Activated B cell treated with CpG ODN at 0.5 μM for 24 hours (primary cell): ENCODE measurements around the gene NAV1. TPM values are rescaled to one million over a fixed set of nuclear protein-coding genes. Genes with fewer than 3 reads are reported as not detected.
"Not testable (repeated sequence)": the region's sequence is repeated elsewhere in the genome, so short reads cannot be mapped to it uniquely, and the experiment has no call there.

Experiments used
- ATAC-seq: fragments of 200-7000 bp; cut with Tn5 transposase; one replicate; pipeline ENCODE4 v1.10.0; 2021; ENCODE audit warnings: low read depth, mild to moderate bottlenecking, moderate library complexity
- CTCF ChIA-PET: fragments of 350-600 bp; sonication (Branson Sonifier 250); formaldehyde crosslinking; loops from one replicate; lab custom pipeline; 2021; ENCODE audit warnings: antibody characterized with exemption; lab: Charles Lee
- POLR2A ChIA-PET: fragments of 350-600 bp; sonication (Branson Sonifier 250); formaldehyde crosslinking; loops from one replicate; lab custom pipeline; 2021; ENCODE audit warnings: antibody characterized with exemption; lab: Charles Lee
- DNase-seq: peaks from one replicate; pipeline ENCODE4 v3.0.0; 2022
- H3K27ac Mint-ChIP-seq: one replicate; pipeline ENCODE4 v1.8.0; 2020; ENCODE audit warnings: mixed read lengths
- H3K27me3 Mint-ChIP-seq: one replicate; pipeline ENCODE4 v1.8.0; 2021; ENCODE audit warnings: mixed read lengths
- H3K36me3 Mint-ChIP-seq: one replicate; pipeline ENCODE4 v1.8.0; 2021; ENCODE audit warnings: low read depth, mixed read lengths
- H3K4me1 Mint-ChIP-seq: one replicate; pipeline ENCODE4 v1.8.0; 2021; ENCODE audit warnings: mixed read lengths
- H3K4me3 Mint-ChIP-seq: one replicate; pipeline ENCODE4 v1.8.0; 2020; ENCODE audit warnings: mild to moderate bottlenecking, mixed read lengths
- H3K9me3 Mint-ChIP-seq: one replicate; pipeline ENCODE4 v1.8.0; 2020; ENCODE audit warnings: mixed read lengths
- intact Hi-C: fragments of 100-400 bp; cut with micrococcal nuclease; formaldehyde crosslinking; loops from one replicate; pipeline ENCODE4 v1.15.1; 2024
- total RNA-seq: library from RNA; stranded (reverse); gene quantifications from 2 replicates; pipeline ENCODE4 v1.2.3, GENCODE V29; 2022
- TF ChIP-seq, protein P1 (sequence below): fragments of 200-600 bp; IDR thresholded peaks from one replicate; pipeline ENCODE4 v1.8.0; 2022; ENCODE audit warnings: antibody characterized with exemption, mild to moderate bottlenecking

Gene NAV1
- total RNA-seq, 1 donor from 2014 or later, result 2.0 TPM

DNA sequence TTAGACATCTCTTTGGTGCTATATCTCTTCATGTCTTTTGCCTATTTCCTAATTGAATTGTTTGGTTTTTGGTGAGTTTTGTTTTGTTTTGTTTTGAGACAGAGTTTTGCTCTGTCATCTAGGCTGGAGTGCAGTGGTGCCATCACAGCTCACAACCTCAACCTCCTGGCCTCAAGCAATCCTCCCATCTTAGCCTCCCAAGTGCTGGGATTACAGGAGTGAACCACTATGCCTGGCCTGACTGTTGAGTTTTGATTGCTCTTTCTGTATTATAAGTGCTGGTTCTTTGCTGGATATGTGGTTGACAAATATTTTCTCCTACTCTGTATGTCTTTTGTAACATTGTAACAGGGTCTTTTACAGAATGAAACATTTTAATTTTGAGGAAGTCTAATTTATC, 38.0 kb downstream of the NAV1 start:
- intact Hi-C loops, result no loop called here
- ATAC-seq (no peak), DNase-seq (no peak)
- TF ChIP-seq, protein P1, sequence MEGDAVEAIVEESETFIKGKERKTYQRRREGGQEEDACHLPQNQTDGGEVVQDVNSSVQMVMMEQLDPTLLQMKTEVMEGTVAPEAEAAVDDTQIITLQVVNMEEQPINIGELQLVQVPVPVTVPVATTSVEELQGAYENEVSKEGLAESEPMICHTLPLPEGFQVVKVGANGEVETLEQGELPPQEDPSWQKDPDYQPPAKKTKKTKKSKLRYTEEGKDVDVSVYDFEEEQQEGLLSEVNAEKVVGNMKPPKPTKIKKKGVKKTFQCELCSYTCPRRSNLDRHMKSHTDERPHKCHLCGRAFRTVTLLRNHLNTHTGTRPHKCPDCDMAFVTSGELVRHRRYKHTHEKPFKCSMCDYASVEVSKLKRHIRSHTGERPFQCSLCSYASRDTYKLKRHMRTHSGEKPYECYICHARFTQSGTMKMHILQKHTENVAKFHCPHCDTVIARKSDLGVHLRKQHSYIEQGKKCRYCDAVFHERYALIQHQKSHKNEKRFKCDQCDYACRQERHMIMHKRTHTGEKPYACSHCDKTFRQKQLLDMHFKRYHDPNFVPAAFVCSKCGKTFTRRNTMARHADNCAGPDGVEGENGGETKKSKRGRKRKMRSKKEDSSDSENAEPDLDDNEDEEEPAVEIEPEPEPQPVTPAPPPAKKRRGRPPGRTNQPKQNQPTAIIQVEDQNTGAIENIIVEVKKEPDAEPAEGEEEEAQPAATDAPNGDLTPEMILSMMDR, result no peak
- Mint-ChIP-seq H3K4me1 (no peaks in the 10 kb centered on the region), H3K4me3 (no peak overlapping the region), H3K27ac (no peak overlapping the region), H3K36me3 (no peaks in the 10 kb centered on the region), H3K27me3 (peaks cover 10% of the 10 kb centered on the region), H3K9me3 (peaks cover 6% of the 10 kb centered on the region)
- ChIA-PET POLR2A (no interaction called here), CTCF (no interaction called here)

DNA sequence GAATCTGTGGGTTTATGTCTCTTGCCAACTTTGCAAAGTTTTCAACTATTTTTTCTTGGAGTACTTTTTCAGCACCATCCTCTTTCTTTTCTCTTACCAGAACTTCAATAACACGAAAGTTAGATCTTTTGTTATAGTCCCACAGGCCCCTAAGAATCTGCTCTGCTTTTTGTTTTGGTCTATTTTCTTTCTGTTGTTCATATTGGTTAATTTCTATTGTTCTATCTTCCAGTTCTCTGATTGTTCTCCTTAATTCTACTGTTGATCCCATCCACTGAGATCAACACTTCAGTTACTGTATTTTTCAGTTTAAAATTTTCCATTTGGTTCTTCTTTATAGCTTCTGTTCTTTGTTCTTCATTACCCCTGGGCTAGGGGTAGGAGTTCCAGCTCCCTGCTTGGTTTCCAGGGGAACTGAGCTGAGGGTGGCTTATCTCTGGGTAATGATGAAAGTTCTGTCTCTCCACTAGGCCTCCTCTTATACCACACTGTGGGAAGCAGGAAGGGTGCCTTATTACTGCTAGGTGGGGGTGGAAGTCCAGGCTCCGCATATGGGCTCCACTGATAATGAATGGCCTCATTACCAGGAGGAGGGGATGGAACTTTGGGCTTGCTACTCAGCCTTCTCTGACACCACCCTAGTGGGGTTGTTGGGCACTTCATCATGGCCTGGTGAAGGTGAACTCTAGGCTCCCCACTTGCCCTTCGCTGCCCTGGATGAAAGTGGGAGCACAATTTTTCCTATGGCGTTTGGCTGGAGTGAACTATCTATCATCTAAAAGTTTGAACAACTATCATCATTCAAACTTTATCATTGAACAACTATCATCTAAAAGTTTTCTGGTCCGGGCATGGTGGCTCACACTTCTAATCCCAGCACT, 39.3 kb downstream of the NAV1 start:
- ATAC-seq, result no peak
- TF ChIP-seq, protein P1, result no peak
- intact Hi-C loops, result no loop called here
- POLR2A ChIA-PET, result no interaction called here
- no peak overlapping the region for H3K27ac Mint-ChIP-seq
- CTCF ChIA-PET, result no interaction called here
- no peak overlapping the region for H3K4me3 Mint-ChIP-seq
- H3K27me3 Mint-ChIP-seq, result peaks cover 10% of the 10 kb centered on the region
- DNase-seq, result no peak
- peaks cover 6% of the 10 kb centered on the region for H3K9me3 Mint-ChIP-seq
- H3K36me3 Mint-ChIP-seq, result no peaks in the 10 kb centered on the region
- H3K4me1 Mint-ChIP-seq, result no peaks in the 10 kb centered on the region

DNA sequence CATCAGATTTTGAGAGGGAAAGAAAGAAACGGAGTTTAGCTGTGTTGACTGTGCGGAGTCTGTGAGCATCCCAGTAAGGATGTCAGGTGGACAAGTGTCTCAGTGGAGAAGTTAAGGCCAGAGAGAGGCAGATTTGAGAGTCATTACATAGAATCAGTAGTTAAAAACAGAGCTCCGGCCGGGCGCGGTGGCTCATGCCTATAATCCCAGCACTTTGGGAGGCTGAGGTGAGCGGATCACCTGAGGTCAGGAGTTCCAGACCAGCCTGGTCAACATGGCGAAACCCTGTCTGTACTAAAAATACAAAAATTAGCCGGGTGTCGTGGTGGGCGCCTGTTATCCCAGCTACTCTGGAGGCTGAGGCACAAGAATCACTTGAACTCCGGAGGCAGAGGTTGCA, 42.4 kb downstream of the NAV1 start:
- POLR2A ChIA-PET, H3K4me3 Mint-ChIP-seq, intact Hi-C loops, H3K27ac Mint-ChIP-seq, DNase-seq, H3K9me3 Mint-ChIP-seq, H3K36me3 Mint-ChIP-seq, ATAC-seq, H3K4me1 Mint-ChIP-seq: not testable (repeated sequence)
- CTCF ChIA-PET, result interaction anchor here (1.1 kb wide), 1 partner anchor 21 kb away, joined by 3 read pairs; no protein-coding TSS in a partner anchor
- H3K27me3 Mint-ChIP-seq, result peaks cover 20% of the 10 kb centered on the region

DNA sequence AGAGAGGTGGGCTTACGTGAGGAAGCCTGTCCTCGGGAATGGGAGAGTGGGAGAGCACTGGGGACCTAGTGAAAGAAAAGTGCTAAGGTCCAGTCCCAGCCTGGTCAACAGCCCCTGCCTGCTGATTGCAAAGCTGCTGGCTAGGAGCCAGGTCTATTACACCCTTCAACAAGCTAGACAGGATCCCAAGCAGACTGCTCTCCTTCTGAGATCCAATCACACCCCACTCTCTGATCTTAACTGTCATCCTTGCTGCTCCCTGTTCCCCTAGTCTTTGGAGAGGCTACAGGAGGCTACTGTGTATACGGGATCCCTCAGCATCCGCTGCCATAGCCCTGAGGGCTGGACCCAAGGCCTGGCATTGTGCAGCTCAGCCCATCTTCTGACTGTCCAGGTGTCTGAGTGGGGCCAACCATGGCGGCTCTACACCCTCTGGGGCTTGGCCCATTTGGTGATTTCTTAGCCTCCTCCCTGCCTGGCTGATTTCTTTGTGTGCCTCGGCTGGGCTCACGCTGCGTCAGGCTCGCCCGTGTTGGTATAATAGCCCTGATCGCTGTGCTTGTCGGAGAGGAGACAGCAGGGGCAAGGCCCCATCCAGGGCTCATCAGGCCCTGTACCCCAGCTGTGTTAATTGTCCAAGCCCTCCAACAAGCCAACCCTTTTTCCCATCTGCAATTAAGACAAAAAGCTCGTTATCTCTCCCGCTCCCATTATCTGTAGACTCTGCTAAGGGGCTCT, 43.9 kb downstream of the NAV1 start:
- H3K27ac Mint-ChIP-seq, result no peak overlapping the region
- TF ChIP-seq, protein P1, result no peak
- CTCF ChIA-PET, result interaction anchor here (1.0 kb wide), 1 partner anchor 23 kb away, joined by 3 read pairs; no protein-coding TSS in a partner anchor
- no peaks in the 10 kb centered on the region for H3K36me3 Mint-ChIP-seq
- H3K27me3 Mint-ChIP-seq, result peaks cover 24% of the 10 kb centered on the region
- intact Hi-C loops, result no loop called here
- H3K4me1 Mint-ChIP-seq, result no peaks in the 10 kb centered on the region
- no peak overlapping the region for H3K4me3 Mint-ChIP-seq
- POLR2A ChIA-PET, result no interaction called here
- ATAC-seq (no peak), DNase-seq (no peak)
- peaks cover under 1% of the 10 kb centered on the region for H3K9me3 Mint-ChIP-seq

DNA sequence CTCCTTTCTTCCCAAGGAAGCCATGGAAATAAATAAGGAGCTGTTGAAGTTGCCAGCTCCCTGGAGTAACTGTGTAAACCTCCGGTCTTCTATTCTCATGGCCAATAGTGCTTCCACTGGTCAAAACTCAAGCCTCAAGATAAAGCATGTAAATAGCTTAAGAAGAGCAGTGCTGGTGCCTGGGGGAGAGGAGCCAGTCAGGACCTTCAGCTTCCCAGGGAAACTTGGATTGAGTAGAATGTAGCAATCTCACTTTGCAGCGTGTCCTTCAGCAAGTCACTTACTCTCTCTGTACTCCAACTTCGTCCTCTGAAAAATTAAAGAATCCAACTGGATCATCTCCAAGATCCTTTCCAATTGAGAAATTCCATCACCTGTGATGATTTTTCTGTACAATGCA, 44.7 kb downstream of the NAV1 start:
- POLR2A ChIA-PET, result no interaction called here
- Mint-ChIP-seq H3K4me1 (no peaks in the 10 kb centered on the region), H3K36me3 (no peaks in the 10 kb centered on the region), H3K27me3 (peaks cover 24% of the 10 kb centered on the region), H3K4me3 (no peak overlapping the region), H3K27ac (no peak overlapping the region), H3K9me3 (no peaks in the 10 kb centered on the region)
- intact Hi-C loops, result no loop called here
- ATAC-seq, result no peak
- CTCF ChIA-PET, result no interaction called here
- TF ChIP-seq, protein P1, result no peak
- no peak for DNase-seq
